ENCODE results near the gene SH3PXD2A. TPM values are rescaled to one million over a fixed set of nuclear protein-coding genes. Genes with fewer than 3 reads are reported as not detected.

SH3PXD2A gene
- total RNA-seq, 4 donors from 2014 or later = 35.0 to 54.8 (median 45.4) TPM

DNA sequence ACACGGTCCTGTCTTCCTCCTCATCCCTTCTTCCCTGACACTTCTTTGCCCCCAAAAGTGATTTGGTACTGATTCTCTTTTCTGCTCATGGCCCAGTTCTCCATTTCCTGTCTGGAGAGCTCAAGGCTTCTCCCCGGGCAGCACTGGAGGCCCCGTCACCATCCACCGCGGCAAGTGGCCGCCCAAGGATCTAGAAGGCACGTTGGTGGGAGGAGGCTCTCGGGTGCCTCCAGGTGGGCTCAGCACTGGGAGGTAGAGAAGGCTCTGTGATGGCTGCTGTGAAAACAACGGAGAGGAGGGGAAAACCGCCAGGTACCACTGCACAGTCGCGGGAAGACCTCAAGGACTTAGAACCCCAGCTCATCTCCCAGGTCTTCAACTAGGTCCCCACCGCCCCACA lies 227.5 kb downstream of the SH3PXD2A start:
- intact Hi-C loops (cut with DNase I; ENCODE audit: low total_unique reads) = no loop called here
- H3K4me3 ChIP-seq (ENCODE audit: low read depth, poor library complexity, severe bottlenecking) = no peak overlapping the region
- 95 to 96% methylated on average over 13 of the region's 13 CpGs for WGBS, 2 donors
- no peak for DNase-seq (ENCODE audit: low spot score in 2 of 2)
- TF ChIP-seq, protein P1, sequence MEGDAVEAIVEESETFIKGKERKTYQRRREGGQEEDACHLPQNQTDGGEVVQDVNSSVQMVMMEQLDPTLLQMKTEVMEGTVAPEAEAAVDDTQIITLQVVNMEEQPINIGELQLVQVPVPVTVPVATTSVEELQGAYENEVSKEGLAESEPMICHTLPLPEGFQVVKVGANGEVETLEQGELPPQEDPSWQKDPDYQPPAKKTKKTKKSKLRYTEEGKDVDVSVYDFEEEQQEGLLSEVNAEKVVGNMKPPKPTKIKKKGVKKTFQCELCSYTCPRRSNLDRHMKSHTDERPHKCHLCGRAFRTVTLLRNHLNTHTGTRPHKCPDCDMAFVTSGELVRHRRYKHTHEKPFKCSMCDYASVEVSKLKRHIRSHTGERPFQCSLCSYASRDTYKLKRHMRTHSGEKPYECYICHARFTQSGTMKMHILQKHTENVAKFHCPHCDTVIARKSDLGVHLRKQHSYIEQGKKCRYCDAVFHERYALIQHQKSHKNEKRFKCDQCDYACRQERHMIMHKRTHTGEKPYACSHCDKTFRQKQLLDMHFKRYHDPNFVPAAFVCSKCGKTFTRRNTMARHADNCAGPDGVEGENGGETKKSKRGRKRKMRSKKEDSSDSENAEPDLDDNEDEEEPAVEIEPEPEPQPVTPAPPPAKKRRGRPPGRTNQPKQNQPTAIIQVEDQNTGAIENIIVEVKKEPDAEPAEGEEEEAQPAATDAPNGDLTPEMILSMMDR (IDR thresholded peaks at IDR 0.05) = no peak

DNA sequence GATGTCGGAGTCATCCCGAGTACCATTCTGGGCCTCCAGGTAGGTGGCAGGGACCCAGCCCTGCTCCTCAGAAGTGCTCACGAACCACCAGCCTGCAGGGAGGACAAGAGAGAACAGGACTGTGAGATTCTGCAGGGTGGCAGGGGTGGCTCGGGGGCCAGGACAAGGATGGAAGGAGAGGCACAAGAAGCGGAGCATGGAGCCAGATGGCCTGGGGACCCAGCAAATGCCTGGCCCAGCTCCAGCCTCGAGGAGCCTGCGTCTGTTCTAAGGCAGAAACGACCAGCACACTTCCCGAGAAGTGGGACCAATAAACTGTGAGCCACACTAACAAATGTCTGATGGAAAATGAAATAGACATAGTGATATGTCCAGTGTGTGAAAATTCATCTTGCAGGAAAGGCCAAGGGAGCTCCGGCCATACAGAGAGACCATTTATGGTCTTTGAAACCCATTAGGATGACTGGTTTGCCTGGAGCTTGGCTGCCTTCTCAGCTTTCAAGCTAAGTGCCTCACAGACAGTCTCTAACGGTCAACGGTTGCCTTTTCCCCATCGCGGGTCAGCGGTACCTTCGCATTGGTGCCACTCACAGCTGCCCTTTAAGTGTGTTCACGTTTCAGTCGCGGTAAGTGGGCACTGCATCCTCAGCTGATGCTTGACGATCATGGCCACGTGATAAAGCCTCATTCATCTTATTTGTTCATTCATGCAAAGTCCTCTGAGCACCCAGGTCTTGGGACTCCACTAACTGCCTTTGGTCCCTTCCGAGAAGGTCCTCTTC lies 228.1 kb downstream of the SH3PXD2A start:
- no peak overlapping the region for H3K4me3 ChIP-seq (ENCODE audit: low read depth, poor library complexity, severe bottlenecking)
- WGBS, 2 donors = 78 to 84% methylated on average over 22 of the region's 22 CpGs
- no peak for TF ChIP-seq POLR2A (IDR thresholded peaks at IDR 0.05)
- TF ChIP-seq, protein P1 (IDR thresholded peaks at IDR 0.05) = no peak
- intact Hi-C loops (cut with DNase I; ENCODE audit: low total_unique reads) = no loop called here
- DNase-seq (ENCODE audit: low spot score in 2 of 2) = no peak

GRCh38 chr10:103626178-103626577 lies 229.2 kb downstream of the SH3PXD2A start:
- intact Hi-C loops (cut with DNase I; ENCODE audit: low total_unique reads) = no loop called here
- 70 to 76% methylated on average over 9 to 11 of the region's 11 CpGs for WGBS, 2 donors
- H3K4me3 ChIP-seq (ENCODE audit: low read depth, poor library complexity, severe bottlenecking) = no peak overlapping the region
- no peak for TF ChIP-seq POLR2A (IDR thresholded peaks at IDR 0.05)
- TF ChIP-seq, protein P1 (IDR thresholded peaks at IDR 0.05) = no peak
- DNase-seq (ENCODE audit: low spot score in 2 of 2) = no peak

GRCh38 chr10:103622935-103623574 lies 232.3 kb downstream of the SH3PXD2A start:
- intact Hi-C loops (cut with DNase I; ENCODE audit: low total_unique reads) = no loop called here
- H3K4me3 ChIP-seq (ENCODE audit: low read depth, poor library complexity, severe bottlenecking) = no peak overlapping the region
- WGBS, 2 donors = 82% methylated on average over 7 to 10 of the region's 11 CpGs
- DNase-seq (ENCODE audit: low spot score in 2 of 2) = no peak
- TF ChIP-seq, protein P1 (IDR thresholded peaks at IDR 0.05) = no peak
- TF ChIP-seq POLR2A (IDR thresholded peaks at IDR 0.05) = no peak

DNA sequence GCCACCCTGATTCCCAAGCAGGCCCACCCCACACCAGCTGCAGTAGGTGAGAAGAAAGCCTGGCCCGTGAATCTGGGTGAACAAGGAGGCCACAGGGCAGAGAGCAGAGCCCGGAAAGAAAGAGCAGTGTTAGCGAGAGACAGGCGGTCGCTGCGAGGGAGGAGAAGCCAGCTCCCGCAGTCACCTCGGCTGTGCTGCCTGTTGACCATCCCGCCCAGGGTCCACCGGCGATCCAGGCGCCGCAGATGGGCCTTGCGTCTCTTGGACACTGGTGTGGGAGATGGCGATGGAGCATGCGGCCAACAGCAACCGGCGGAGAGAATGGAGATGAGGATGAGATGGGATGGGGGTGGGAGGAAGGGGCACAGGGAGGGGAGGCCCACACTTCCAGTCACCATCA lies 233.1 kb downstream of the SH3PXD2A start:
- DNase-seq (ENCODE audit: low spot score in 2 of 2) = no peak
- intact Hi-C loops (cut with DNase I; ENCODE audit: low total_unique reads) = no loop called here
- H3K4me3 ChIP-seq (ENCODE audit: low read depth, poor library complexity, severe bottlenecking) = no peak overlapping the region
- 90 to 93% methylated on average over 17 to 18 of the region's 18 CpGs for WGBS, 2 donors
- TF ChIP-seq, protein P1 (IDR thresholded peaks at IDR 0.05) = no peak
- no peak for TF ChIP-seq POLR2A (IDR thresholded peaks at IDR 0.05)
